Measurements from ENCODE around the gene HDAC4. TPM values are rescaled to one million over a fixed set of nuclear protein-coding genes. Genes with fewer than 3 reads are reported as not detected.

The HDAC4 gene
- total and polyA plus RNA-seq, 10 of the 15 experiments (the other 5 are each of a cell fraction or from before 2014, with no cell fraction given): 0.22 to 15.7 (median 4.8) TPM

DNA sequence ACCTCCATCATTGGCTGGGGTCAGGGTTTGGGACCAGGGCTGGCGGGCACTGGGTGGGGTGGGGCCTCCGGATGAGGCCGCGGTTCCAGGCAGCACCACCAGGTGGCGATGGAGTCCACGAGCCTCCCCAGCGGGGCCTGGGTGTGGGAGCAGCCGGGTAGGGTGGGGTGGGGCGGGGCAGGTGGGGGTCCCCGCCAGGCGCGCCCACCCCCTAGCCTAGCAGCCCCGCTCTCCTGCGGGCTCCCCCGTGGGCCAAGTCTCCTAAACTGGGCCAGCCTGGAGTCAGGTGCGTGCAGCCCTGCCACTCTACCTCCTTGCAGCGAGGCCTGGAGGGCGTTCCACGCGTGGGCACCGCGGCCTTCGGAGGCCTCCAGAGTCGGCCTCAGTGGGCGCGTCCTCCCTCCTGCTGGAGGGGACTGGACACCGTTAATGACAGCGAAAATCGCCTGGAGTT lies 365.4 kb downstream of the HDAC4 start:
- 20% methylated on average over 20 of the region's 29 CpGs for WGBS (ENCODE audit: insufficient coverage, insufficient replicate concordance, low lambda C conversion rate, missing lambda C conversion rate)
- no peaks in the 10 kb centered on the region for H3K9me3 ChIP-seq (replicated peaks; ENCODE audit: control insufficient read depth, insufficient read depth, low read length)
- in situ Hi-C loops (cut with MboI): loop anchor here (5.0 to 10.0 kb wide), 3 partner anchors 849 to 1109 kb away; partner anchors contain the start of gene OTOS
- H4K20me1 ChIP-seq (ENCODE audit: control insufficient read depth, insufficient read depth): no peaks in the 10 kb centered on the region
- no peak for DNase-seq (ENCODE audit: low read depth, low spot score)
- intact Hi-C loops (cut with micrococcal nuclease; ENCODE audit: unreplicated experiment): loop anchor here (5.0 to 10.0 kb wide), 4 partner anchors 362 to 1109 kb away; partner anchors contain the start of gene OTOS
- no peaks in the 10 kb centered on the region for H3K36me3 ChIP-seq (ENCODE audit: control insufficient read depth in 2 of 2, insufficient read depth in 2 of 2, low read length in 1 of 2)
- ATAC-seq: peak; percentile 98
- H3K27me3 ChIP-seq (replicated peaks in 1 of 2; ENCODE audit: control insufficient read depth in 2 of 2, insufficient read depth in 2 of 2, low read length in 1 of 2): peaks cover 0 to under 1% of the 10 kb centered on the region in 2 experiments; a peak in 1 of 4 replicates
- no peaks in the 10 kb centered on the region for H3K79me2 ChIP-seq (ENCODE audit: control insufficient read depth, insufficient read depth, low read length)
- TF ChIP-seq BCL11A (IDR thresholded peaks at IDR 0.05; ENCODE audit: low read depth, low read length): no peak
- TF ChIP-seq KAT2A (conservative IDR thresholded peaks at IDR 0.05; ENCODE audit: control insufficient read depth, low read depth, low read length): no peak
- TF ChIP-seq YY1 (IDR thresholded peaks at IDR 0.05; ENCODE audit: low read depth, low read length): 0 out of 2 replicates have a peak, but pooled peaks have one; percentile 38
- peak; percentile 77 for TF ChIP-seq RAD21 (IDR thresholded peaks at IDR 0.05; ENCODE audit: insufficient read depth, low read depth, low read length)
- peak; percentile 62 for TF ChIP-seq SMC3 (IDR thresholded peaks at IDR 0.05; ENCODE audit: borderline replicate concordance, low read length)
- TF ChIP-seq, protein P1, sequence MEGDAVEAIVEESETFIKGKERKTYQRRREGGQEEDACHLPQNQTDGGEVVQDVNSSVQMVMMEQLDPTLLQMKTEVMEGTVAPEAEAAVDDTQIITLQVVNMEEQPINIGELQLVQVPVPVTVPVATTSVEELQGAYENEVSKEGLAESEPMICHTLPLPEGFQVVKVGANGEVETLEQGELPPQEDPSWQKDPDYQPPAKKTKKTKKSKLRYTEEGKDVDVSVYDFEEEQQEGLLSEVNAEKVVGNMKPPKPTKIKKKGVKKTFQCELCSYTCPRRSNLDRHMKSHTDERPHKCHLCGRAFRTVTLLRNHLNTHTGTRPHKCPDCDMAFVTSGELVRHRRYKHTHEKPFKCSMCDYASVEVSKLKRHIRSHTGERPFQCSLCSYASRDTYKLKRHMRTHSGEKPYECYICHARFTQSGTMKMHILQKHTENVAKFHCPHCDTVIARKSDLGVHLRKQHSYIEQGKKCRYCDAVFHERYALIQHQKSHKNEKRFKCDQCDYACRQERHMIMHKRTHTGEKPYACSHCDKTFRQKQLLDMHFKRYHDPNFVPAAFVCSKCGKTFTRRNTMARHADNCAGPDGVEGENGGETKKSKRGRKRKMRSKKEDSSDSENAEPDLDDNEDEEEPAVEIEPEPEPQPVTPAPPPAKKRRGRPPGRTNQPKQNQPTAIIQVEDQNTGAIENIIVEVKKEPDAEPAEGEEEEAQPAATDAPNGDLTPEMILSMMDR (IDR thresholded peaks at IDR 0.05 in 2 of 3, conservative IDR thresholded peaks at IDR 0.05 in 1 of 3; ENCODE audit: control insufficient read depth in 2 of 3, extremely low read depth in 1 of 3, insufficient read depth in 1 of 3, low read depth in 3 of 3, low read length in 3 of 3): peak; percentile 58 to 91 (median 76)
- H3K9ac ChIP-seq (ENCODE audit: control insufficient read depth, insufficient read depth, low read length): no peak overlapping the region
- RAD21 ChIA-PET (ENCODE audit: unreplicated experiment): no interaction called here
- SMC1A ChIA-PET (ENCODE audit: uncharacterized antibody, unreplicated experiment): no interaction called here
- no peak overlapping the region for H2AFZ ChIP-seq (ENCODE audit: control insufficient read depth, low read depth, low read length)
- no peak overlapping the region for H3K4me2 ChIP-seq (ENCODE audit: control insufficient read depth, insufficient read depth)
- FAIRE-seq: no peak
- CTCF ChIA-PET: no interaction called here
- H3K4me3 ChIP-seq: no peak overlapping the region
- BruUV-seq (replicated peaks): no TSS peak
- POLR2A ChIA-PET: no interaction called here
- no peak overlapping the region for H3K27ac ChIP-seq (ENCODE audit: control insufficient read depth, insufficient read depth)
- no peaks in the 10 kb centered on the region for H3K4me1 ChIP-seq (ENCODE audit: control insufficient read depth, insufficient read depth, low read length)

Data from GM12878 (cell line).